ENCODE measurements around the gene EDN3. TPM values are rescaled to one million over a fixed set of nuclear protein-coding genes. Genes with fewer than 3 reads are reported as not detected.
A peak's percentile ranks its signal among the peaks of the same experiment; 100 is the strongest.
"Not testable (repeated sequence)": the region's sequence is repeated elsewhere in the genome, so short reads cannot be mapped to it uniquely, and the experiment has no call there.

The EDN3 gene
- total RNA-seq, 2 experiments from 2014 or later = not detected

DNA sequence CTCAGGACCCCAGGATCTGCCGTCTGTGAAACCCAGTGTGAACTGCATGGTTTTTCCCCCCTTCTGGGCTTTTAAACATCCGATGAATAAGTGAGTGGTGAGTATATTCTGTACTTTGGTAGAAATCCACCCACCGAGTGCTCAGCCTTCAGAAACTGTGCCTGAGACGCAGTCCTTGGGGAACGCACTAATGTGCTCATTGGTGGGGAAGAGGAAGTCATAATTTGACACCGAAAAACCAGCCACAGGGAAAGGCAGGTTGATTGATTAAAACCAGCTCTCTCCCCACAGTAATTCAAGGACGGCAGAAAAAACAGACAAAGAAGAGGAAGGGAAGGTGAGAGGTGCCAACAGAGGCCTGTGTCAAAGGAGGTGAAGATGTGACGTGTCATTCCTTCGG is 21.7 kb downstream of the EDN3 start:
- DNase-seq = no peak
- Mint-ChIP-seq H3K4me3 (no peak overlapping the region), H3K27ac (no peak overlapping the region), H3K36me3 (no peaks in the 10 kb centered on the region), H3K27me3 (no peaks in the 10 kb centered on the region), H3K4me1 (no peaks in the 10 kb centered on the region), H3K9me3 (no peaks in the 10 kb centered on the region)

DNA sequence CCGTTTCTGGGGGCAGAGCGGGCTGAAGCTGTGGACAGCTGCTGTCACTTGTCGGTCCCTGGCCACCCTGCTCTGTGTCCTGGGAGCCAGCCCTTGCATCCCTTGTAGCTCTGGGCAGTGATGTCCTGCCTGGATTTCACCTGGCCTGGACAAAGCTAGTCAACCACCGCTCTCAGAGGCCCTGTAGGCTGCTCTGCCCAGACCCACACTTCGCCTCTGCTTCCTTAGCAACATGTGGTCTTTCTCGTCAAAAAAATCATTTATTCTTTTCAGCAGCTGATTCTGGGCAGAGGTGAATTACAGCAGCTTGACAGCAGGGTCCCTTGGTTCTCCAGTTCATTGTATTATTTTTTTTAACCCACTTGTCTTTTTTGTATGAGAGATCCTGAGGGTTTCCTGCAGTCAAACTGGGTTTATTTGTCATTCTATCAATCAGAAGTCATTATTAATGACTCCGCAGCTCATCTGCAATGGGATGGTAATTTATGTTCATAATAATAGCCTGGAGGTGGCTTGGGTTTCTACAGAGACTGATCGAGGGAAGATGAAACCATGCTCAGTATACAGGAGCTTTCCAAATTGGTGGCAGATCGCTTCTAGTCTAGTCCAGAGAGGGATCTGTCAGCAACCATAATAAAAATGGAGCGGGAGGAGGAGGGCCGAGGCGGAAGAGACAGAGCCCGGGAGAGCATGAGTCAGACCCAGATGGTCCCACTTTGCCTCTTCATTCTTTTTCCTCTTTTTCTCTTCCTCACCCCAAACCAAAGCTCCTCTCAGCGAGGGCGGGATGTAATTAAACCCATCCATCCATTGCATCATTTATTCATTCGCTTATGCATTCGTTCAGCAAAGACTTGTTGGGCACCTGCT is 22.4 kb downstream of the EDN3 start:
- DNase-seq = no peak
- Mint-ChIP-seq H3K36me3 (no peaks in the 10 kb centered on the region), H3K9me3 (no peaks in the 10 kb centered on the region), H3K27me3 (no peaks in the 10 kb centered on the region), H3K4me1 (no peaks in the 10 kb centered on the region), H3K4me3 (no peak overlapping the region), H3K27ac (no peak overlapping the region)

DNA sequence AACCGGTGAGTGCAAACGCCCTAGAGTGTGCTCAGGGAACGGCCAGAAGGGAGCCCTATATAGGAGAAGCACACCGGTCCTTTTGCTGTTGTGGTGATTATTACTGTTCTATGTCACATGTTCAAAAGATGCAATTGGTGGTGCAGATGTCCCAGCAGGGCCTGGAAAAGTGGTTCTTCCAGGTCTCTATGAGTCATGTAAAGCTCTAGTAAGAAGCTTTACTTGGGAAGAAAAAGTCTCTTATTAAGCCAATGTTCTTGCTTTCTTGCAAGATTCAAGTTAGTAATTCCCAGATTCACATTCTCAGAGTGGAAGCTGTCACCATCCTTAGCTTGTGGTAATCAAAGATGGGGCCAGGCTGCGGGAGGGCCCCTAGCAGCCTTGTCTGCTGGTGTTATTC is 23.3 kb downstream of the EDN3 start:
- Mint-ChIP-seq H3K27ac (no peak overlapping the region), H3K4me1 (no peaks in the 10 kb centered on the region), H3K9me3 (no peaks in the 10 kb centered on the region), H3K4me3 (no peak overlapping the region), H3K27me3 (no peaks in the 10 kb centered on the region), H3K36me3 (no peaks in the 10 kb centered on the region)
- no peak for DNase-seq

DNA sequence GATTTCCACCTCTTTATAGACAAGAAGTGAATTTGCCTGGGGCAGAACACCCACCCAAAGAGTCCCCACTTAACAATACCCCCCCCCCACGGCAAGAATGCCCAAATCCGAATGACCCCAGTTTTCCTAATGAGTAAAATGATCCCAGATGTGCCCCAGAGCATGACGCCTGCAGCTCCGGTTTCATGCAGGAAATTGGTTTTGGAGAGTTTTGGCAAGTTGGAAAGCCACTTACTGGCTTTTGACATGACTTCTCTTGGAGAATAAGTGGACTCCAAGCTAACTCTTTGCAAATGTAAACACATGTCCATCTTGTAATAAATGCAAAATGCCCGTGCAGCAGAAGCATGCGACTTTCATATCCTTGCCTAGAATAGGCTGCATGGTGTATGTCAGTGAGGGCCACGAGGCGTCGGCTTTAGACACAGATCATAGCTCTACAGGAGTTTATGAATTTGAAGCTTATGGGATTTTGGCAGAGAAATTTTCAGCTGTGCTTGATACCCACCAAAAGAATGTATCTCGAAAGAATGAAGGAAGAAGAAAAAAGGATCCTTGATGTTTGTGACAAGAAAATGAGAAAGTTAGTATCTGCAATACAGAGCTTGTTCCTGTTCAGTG is 24.2 kb downstream of the EDN3 start:
- Mint-ChIP-seq H3K4me3 (no peak overlapping the region), H3K27me3 (no peaks in the 10 kb centered on the region), H3K36me3 (no peaks in the 10 kb centered on the region), H3K9me3 (no peaks in the 10 kb centered on the region), H3K27ac (no peak overlapping the region), H3K4me1 (no peaks in the 10 kb centered on the region)
- no peak for DNase-seq

DNA sequence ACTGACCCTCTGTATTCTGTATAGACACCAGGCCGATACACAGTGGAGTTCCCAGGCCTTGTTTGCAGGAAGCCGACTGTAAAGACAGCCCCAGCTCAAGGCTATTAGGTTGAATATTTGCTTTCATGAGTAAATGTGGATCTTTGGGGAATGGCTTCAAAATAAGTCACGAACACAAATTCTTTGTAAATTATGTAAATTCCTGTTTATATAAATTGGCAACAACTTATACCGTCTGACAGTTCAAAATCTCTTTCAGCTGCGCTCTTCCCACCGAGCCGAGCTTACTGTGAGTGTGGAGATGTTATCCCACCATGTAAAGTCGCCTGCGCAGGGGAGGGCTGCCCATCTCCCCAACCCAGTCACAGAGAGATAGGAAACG is 24.7 kb downstream of the EDN3 start:
- Mint-ChIP-seq H3K4me1 (no peaks in the 10 kb centered on the region), H3K9me3 (no peaks in the 10 kb centered on the region), H3K27me3 (no peaks in the 10 kb centered on the region), H3K27ac (no peak overlapping the region), H3K4me3 (no peak overlapping the region), H3K36me3 (no peaks in the 10 kb centered on the region)
- no peak for DNase-seq

DNA sequence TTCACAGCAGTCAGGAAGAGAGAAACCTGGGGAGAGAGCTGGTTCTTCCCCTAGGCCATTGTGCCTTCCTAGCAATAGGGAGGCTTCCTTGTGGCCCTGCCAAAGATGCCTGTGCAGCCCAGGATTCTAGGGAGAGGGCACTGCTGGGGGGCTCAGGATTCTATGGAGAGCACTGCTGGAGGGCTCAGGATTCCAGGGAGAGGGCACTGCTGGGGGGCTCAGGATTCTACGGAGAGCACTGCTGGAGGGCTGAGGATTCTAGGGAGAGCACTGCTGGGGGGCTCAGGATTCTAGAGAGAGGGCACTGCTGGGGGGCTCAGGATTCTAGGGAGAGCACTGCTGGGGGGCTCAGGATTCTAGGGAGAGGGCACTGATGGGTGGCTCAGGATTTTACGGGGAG is 25.8 kb downstream of the EDN3 start:
- no peaks in the 10 kb centered on the region for H3K27me3 Mint-ChIP-seq

DNA sequence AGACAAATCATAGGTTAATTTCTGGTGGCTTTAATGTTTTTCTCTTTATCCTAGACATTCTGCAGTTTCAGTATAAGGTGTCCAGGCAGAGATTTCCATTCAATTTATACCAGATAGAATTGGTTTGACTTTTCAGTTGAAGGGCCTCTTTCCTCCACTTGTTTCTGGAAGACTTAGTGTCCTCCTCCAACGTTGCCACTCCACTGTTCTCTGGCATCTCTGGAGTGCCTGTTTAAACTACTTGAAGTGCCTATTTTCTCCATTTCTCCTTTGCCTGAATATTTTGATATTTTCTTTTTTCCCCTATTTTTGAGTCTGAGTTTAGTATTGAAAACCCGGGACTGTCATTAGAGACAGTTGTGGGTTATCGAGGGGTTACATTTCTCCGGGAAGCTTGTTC is 27.7 kb downstream of the EDN3 start:
- no peak overlapping the region for H3K27ac Mint-ChIP-seq
- no peaks in the 10 kb centered on the region for H3K27me3 Mint-ChIP-seq

More for the DNA sequence above, 25.8 kb downstream of the EDN3 start:
- H3K36me3 Mint-ChIP-seq = no peaks in the 10 kb centered on the region
- H3K27ac Mint-ChIP-seq = no peak overlapping the region
- DNase-seq = no peak
- H3K4me1 Mint-ChIP-seq = no peaks in the 10 kb centered on the region
- no peaks in the 10 kb centered on the region for H3K9me3 Mint-ChIP-seq
- no peak overlapping the region for H3K4me3 Mint-ChIP-seq

DNA sequence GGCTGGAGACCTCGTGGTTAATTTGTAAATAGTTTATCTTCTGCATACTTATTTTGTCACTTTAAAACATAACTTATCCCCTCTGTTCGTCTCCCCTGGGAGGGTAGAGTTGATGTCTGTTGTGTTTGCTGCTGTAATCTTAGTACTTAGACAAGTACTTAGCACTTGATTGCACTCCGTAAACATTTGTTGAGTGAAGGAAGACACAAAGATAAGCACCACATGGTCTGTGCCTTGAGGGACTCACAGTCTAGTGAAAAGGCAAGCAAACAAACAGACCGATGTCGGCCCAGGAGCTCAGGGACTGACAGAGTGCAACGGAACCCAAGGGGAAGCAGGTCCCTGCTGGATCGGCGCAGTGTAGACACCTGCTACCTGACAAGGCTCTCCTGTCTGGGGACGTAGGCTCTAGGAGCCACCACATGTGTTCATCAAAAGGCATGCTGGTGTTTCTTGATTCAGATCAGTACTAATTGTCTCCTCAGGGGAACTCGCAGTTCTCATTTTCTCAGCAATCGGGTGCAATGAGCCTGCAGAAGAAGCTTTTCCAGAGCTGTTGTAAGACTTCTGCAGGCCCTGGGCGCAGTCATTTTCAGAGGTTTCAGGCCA is 31.4 kb downstream of the EDN3 start:
- Mint-ChIP-seq H3K4me1 (no peaks in the 10 kb centered on the region), H3K27me3 (no peaks in the 10 kb centered on the region), H3K27ac (no peak overlapping the region), H3K4me3 (no peak overlapping the region), H3K36me3 (no peaks in the 10 kb centered on the region), H3K9me3 (no peaks in the 10 kb centered on the region)
- DNase-seq = no peak

More for the DNA sequence above, 27.7 kb downstream of the EDN3 start:
- H3K4me3 Mint-ChIP-seq = no peak overlapping the region
- no peaks in the 10 kb centered on the region for H3K4me1 Mint-ChIP-seq
- no peaks in the 10 kb centered on the region for H3K36me3 Mint-ChIP-seq
- no peak for DNase-seq
- no peaks in the 10 kb centered on the region for H3K9me3 Mint-ChIP-seq

DNA sequence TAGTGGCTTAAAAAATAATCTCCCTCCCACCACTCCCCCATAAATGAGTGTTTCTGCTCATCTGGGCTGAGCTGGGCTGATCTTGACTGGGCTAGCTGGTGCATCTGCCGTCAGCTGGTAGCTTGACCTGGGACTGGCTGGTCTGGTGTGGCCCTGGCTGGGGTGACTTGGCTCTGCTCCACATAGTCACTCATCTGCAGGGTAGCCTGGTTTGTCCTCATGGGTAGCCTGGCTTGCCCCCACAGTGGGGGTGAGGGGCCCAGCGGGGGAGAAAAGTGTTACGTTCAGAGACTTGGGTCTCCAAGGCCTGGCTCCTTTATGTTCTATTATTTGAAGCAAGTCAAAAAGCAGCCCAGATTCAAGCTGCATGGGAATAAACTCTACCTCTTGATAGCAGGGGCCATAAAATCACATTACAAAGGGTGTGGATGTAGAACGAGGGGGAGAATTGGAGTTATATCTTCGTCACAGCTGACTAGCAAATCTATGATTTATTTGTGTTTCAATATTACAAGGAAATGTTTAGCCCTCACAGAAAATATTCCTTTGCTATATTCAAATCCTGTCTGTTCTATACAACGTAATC is 32.9 kb downstream of the EDN3 start:
- Mint-ChIP-seq H3K4me1 (no peaks in the 10 kb centered on the region), H3K27ac (no peak overlapping the region), H3K4me3 (no peak overlapping the region), H3K9me3 (no peaks in the 10 kb centered on the region), H3K27me3 (no peaks in the 10 kb centered on the region), H3K36me3 (no peaks in the 10 kb centered on the region)
- no peak for DNase-seq

DNA sequence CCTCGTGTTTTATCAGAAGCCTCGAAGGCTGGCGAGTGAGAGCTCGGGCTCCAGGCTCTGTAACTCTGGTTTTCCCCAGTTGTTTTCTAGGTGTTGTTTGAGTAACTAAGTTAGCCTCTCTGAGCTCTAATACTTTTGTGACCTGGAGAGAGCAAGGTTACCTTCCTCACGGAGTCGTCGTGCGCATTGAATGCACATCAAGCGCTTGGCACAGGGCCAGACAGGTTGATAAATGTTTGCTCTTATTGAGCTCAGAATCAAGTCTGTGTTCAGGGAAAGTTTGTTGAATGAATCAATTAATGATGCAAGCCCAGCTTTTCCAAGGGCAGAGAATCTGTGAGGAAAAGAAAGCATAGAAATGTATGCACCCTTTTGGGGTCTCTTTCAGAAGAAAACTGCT is 33.5 kb downstream of the EDN3 start:
- no peak overlapping the region for H3K4me3 Mint-ChIP-seq
- no peaks in the 10 kb centered on the region for H3K4me1 Mint-ChIP-seq
- no peaks in the 10 kb centered on the region for H3K36me3 Mint-ChIP-seq
- H3K9me3 Mint-ChIP-seq = no peaks in the 10 kb centered on the region
- DNase-seq = no peak
- no peak overlapping the region for H3K27ac Mint-ChIP-seq
- no peaks in the 10 kb centered on the region for H3K27me3 Mint-ChIP-seq

DNA sequence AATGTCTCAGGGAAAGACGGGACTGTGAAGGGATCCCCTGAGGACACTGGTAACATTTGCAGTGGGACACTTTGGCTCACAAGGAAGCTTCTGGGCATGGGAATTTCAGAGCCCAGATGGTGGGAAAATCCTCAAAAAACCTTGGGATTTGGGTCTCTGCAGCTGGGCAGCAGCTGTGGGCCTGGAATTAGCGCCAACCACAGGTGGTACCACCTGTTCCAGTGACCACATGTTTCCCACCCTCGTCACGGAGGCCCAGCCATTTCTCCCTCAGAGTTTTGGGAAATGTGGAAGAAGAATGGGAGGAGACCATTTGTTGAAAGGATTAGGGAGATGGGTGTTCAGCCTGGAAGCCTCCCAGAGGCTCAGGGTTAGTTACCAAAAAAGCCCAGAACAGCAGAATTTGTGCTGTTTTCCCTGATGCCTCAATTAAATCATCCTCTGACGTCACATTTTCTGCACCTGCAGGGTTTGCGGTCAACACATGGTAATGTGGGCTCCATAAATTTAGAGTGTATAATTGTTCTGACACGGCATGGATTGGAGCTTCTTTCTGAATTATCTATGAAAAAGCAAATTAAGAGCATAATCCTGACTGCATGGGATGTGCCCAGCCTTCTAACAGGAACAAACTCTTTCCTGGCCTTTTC is 34.4 kb downstream of the EDN3 start:
- Mint-ChIP-seq H3K4me1 (no peaks in the 10 kb centered on the region), H3K27ac (no peak overlapping the region), H3K27me3 (no peaks in the 10 kb centered on the region), H3K36me3 (no peaks in the 10 kb centered on the region), H3K9me3 (no peaks in the 10 kb centered on the region), H3K4me3 (no peak overlapping the region)
- DNase-seq = no peak

DNA sequence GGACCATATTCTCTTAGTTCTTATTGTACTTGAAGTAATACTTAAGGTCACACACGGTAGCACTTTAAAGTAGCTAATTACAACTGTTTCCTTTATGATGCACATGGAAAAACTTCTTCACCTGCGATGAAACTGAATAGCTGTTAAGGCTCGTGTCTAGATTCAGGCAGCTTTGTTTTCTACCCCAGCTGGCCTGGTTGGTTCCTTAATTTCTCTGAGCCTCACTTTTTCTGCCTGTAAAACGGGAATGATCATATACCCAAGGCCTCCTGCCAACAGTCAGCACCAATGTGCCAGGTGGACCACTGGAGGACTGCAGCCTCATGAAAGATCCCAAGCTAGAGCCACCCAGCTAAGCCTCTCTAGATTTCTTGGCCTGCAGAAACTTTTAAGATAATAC is 35.0 kb downstream of the EDN3 start:
- Mint-ChIP-seq H3K36me3 (no peaks in the 10 kb centered on the region), H3K4me1 (no peaks in the 10 kb centered on the region), H3K9me3 (no peaks in the 10 kb centered on the region), H3K27me3 (no peaks in the 10 kb centered on the region), H3K27ac (no peak overlapping the region), H3K4me3 (no peak overlapping the region)
- no peak for DNase-seq

DNA sequence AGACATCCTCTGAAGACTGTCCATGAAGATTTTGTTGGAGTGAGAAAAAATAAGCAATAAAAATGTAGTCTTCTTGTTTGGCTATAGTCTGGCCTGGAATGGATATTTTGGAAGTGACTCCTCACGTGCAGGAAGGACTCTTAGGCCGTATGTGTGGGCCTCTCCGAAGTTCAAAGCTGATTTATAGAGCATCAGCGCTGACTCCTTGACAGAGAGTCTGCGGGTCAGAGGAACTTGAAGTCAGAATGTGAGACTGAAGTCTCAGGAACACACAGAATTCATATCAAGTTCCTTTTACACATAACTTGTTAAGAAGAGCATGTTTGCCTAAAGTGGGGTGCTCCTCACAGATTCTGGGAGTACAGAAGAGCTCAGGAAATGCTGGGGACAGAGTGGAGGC is 36.1 kb downstream of the EDN3 start:
- H3K36me3 Mint-ChIP-seq = no peaks in the 10 kb centered on the region
- no peak for DNase-seq

DNA sequence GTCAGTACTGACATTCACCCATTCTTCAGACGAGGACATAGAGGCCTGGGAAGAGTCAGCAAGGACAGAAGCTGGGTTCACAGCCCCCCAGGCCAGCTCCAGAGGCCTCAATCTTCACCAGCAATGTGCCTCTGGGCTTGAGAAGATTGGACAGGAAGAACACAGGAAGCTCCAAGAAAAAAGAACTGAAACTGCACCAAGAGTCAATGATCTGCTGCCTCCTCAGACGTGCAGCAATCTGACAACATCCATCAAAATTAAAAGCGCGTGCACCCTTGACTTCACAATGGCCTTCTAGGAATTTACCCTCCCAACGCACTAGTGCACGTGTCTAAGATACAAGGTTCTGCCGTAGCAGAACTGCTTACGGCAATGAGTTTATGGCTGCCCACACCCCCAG is 38.0 kb downstream of the EDN3 start:
- H3K27me3 Mint-ChIP-seq, DNase-seq, H3K36me3 Mint-ChIP-seq, H3K4me1 Mint-ChIP-seq, H3K9me3 Mint-ChIP-seq, H3K4me3 Mint-ChIP-seq: not testable (repeated sequence)
- peak overlapping the region; percentile 26 for H3K27ac Mint-ChIP-seq

More for the DNA sequence above, 36.1 kb downstream of the EDN3 start:
- no peaks in the 10 kb centered on the region for H3K4me1 Mint-ChIP-seq
- no peak overlapping the region for H3K27ac Mint-ChIP-seq
- H3K9me3 Mint-ChIP-seq = no peaks in the 10 kb centered on the region
- H3K4me3 Mint-ChIP-seq = no peak overlapping the region
- H3K27me3 Mint-ChIP-seq = no peaks in the 10 kb centered on the region
